ENCODE results near the gene DNAI1.

DNAI1 gene

GRCh38 chr9:34499076-34499475, 40.5 kb downstream of the DNAI1 start:
- Histone ChIP-seq H3K4me2 (ENCODE audit: low read depth, low read length, poor library complexity, severe bottlenecking) (no peak overlapping the region), H3K79me2 (ENCODE audit: insufficient read depth, low read length) (no peaks in the 10 kb centered on the region), H3K27ac (ENCODE audit: low read depth, low read length) (no peak overlapping the region), H3K9me2 (replicated peaks; ENCODE audit: insufficient read depth, low read length) (no peaks in the 10 kb centered on the region), H3K36me3 (ENCODE audit: low read length) (no peaks in the 10 kb centered on the region), H3K9me3 (ENCODE audit: insufficient read depth, low read length) (no peaks in the 10 kb centered on the region), H3F3A (ENCODE audit: insufficient read depth) (no peaks in the 10 kb centered on the region), H2AFZ (ENCODE audit: low read depth, low read length, severe bottlenecking) (no peak overlapping the region), H3K27me3 (ENCODE audit: low read length) (no peaks in the 10 kb centered on the region), H3K9ac (ENCODE audit: low read length) (no peak overlapping the region), H3K4me3 (ENCODE audit: insufficient read depth, low read length, poor library complexity, severe bottlenecking) (no peak overlapping the region), H4K20me1 (ENCODE audit: low read depth, low read length) (no peaks in the 10 kb centered on the region)
- TF ChIP-seq CTCF (IDR thresholded peaks at IDR 0.05; ENCODE audit: insufficient read depth, low read length, poor library complexity, severe bottlenecking) (no peak), EZH2phosphoT487 (conservative IDR thresholded peaks at IDR 0.05; ENCODE audit: low read length) (no peak)

- Histone ChIP-seq H3K4me2 (ENCODE audit: low read depth, low read length, poor library complexity, severe bottlenecking) (no peak overlapping the region), H3K9me2 (replicated peaks; ENCODE audit: insufficient read depth, low read length) (no peaks in the 10 kb centered on the region), H3K27me3 (ENCODE audit: low read length) (no peaks in the 10 kb centered on the region), H3K4me3 (ENCODE audit: insufficient read depth, low read length, poor library complexity, severe bottlenecking) (no peak overlapping the region), H3K27ac (ENCODE audit: low read depth, low read length) (no peak overlapping the region), H3K36me3 (ENCODE audit: low read length) (no peaks in the 10 kb centered on the region), H2AFZ (ENCODE audit: low read depth, low read length, severe bottlenecking) (no peak overlapping the region), H3F3A (ENCODE audit: insufficient read depth) (no peaks in the 10 kb centered on the region), H3K9me3 (ENCODE audit: insufficient read depth, low read length) (no peaks in the 10 kb centered on the region), H4K20me1 (ENCODE audit: low read depth, low read length) (no peaks in the 10 kb centered on the region), H3K79me2 (ENCODE audit: insufficient read depth, low read length) (no peaks in the 10 kb centered on the region), H3K9ac (ENCODE audit: low read length) (no peak overlapping the region)
- TF ChIP-seq CTCF (IDR thresholded peaks at IDR 0.05; ENCODE audit: insufficient read depth, low read length, poor library complexity, severe bottlenecking) (peak; percentile 99), EZH2phosphoT487 (conservative IDR thresholded peaks at IDR 0.05; ENCODE audit: low read length) (no peak)
Measured at GRCh38 chr9:34500623-34501267, 42.1 kb downstream of the DNAI1 start.

- Histone ChIP-seq H3K9me2 (replicated peaks; ENCODE audit: insufficient read depth, low read length) (no peaks in the 10 kb centered on the region), H3K79me2 (ENCODE audit: insufficient read depth, low read length) (no peaks in the 10 kb centered on the region), H3K9ac (ENCODE audit: low read length) (no peak overlapping the region), H3K27me3 (ENCODE audit: low read length) (no peaks in the 10 kb centered on the region), H3F3A (ENCODE audit: insufficient read depth) (no peaks in the 10 kb centered on the region), H4K20me1 (ENCODE audit: low read depth, low read length) (no peaks in the 10 kb centered on the region), H3K4me2 (ENCODE audit: low read depth, low read length, poor library complexity, severe bottlenecking) (no peak overlapping the region), H3K36me3 (ENCODE audit: low read length) (no peaks in the 10 kb centered on the region), H3K27ac (ENCODE audit: low read depth, low read length) (no peak overlapping the region), H3K4me3 (ENCODE audit: insufficient read depth, low read length, poor library complexity, severe bottlenecking) (no peak overlapping the region), H2AFZ (ENCODE audit: low read depth, low read length, severe bottlenecking) (no peak overlapping the region), H3K9me3 (ENCODE audit: insufficient read depth, low read length) (no peaks in the 10 kb centered on the region)
- no peak for TF ChIP-seq CTCF (IDR thresholded peaks at IDR 0.05; ENCODE audit: insufficient read depth, low read length, poor library complexity, severe bottlenecking)
Measured at GRCh38 chr9:34501372-34501771, 42.8 kb downstream of the DNAI1 start.

All from SU-DHL-6 (cell line).